Activated T-helper 1 cell treated with anti-CD3 and anti-CD28 coated beads, Interleukin-12 subunit alpha, Interleukin-12 subunit beta, Interleukin-2, Interleukin-4 antibody, amounts not matched to agents 30 ng/mL and 10 ng/mL and 1 ng/mL, durations not matched to agents 14 hours and 24 hours and 36 hours (primary cell): ENCODE results near the gene ESCO1. TPM values are rescaled to one million over a fixed set of nuclear protein-coding genes. Genes with fewer than 3 reads are reported as not detected.

Source experiments
- DNase-seq: peaks from one replicate; pipeline ENCODE4 v3.0.0; 2021; ENCODE audit warnings: low spot score
- H3K27ac Mint-ChIP-seq: one replicate; pipeline ENCODE4 v1.8.0; 2021; ENCODE audit warnings: mild to moderate bottlenecking, mixed read lengths
- H3K27me3 Mint-ChIP-seq: one replicate; pipeline ENCODE4 v1.8.0; 2022; ENCODE audit warnings: mild to moderate bottlenecking, moderate library complexity, mixed read lengths; ENCODE audit not compliant: insufficient read depth
- H3K36me3 Mint-ChIP-seq: one replicate; pipeline ENCODE4 v1.8.0; 2021; ENCODE audit warnings: low read depth, mixed read lengths
- H3K4me1 Mint-ChIP-seq: one replicate; pipeline ENCODE4 v1.8.0; 2021; ENCODE audit warnings: low read depth, mixed read lengths
- H3K4me3 Mint-ChIP-seq: one replicate; pipeline ENCODE4 v1.8.0; 2021; ENCODE audit warnings: mild to moderate bottlenecking, moderate library complexity, mixed read lengths
- H3K9me3 Mint-ChIP-seq: one replicate; pipeline ENCODE4 v1.8.0; 2021; ENCODE audit warnings: mixed read lengths
- intact Hi-C: fragments of 100-400 bp; cut with micrococcal nuclease; formaldehyde crosslinking; loops from one replicate; pipeline ENCODE4 v1.15.1; 2024
- total RNA-seq: library from RNA; stranded (reverse); gene quantifications from 2 replicates; pipeline ENCODE4 v1.2.3, GENCODE V29; 2022

ESCO1 gene
- total RNA-seq, 1 donor from 2014 or later: 21.5 TPM

DNA sequence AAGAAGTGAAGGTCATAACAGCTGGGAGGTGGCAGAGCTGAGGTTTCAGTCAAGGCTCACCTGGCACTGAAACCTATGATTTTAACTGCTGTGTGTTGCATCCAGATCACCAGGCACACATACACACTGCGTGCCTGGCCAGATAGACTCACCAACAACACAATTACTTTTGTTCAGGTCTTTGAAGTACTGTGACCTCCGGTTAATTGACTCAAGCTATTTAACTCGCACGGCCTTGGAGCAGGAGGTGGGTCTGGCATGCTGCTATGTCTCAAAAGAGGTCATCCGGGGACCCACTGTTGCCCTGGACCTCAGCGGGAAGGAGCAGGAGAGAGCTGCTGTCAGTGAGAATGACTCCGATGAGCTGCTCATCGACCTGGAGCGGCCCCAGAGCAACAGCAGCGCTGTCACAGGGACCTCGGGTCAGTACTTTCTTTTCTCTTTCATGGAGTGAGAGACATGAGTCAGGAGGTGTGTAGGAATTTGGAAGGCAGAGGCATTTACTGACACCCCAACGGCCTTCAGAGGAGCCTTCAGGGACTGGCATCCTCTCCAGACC, 104.1 kb downstream of the ESCO1 start:
- DNase-seq: no peak
- Mint-ChIP-seq H3K4me1 (no peaks in the 10 kb centered on the region), H3K36me3 (no peaks in the 10 kb centered on the region), H3K9me3 (no peaks in the 10 kb centered on the region), H3K4me3 (no peak overlapping the region), H3K27me3 (peaks cover 5% of the 10 kb centered on the region), H3K27ac (no peak overlapping the region)
- intact Hi-C loops: no loop called here

DNA sequence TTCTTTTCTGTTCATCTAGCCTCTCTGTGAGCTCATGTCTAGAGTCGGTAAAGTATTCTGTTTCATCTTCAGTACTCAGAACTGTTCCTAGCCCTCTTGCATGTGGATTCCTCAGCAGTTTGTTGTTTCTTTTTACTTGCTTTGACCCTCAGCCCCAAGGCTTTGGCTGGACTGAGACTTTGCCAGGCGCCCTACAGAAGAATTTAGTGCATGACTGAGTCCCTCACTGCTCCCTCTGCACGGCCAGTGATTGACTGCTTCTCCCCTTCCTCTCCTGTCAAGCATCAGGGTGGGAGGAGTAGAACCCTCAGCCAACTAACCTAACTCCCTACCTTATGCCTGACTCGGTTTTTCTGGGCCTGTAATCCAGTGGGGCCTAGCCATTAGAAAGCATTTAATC, 109.8 kb downstream of the ESCO1 start:
- Mint-ChIP-seq H3K4me1 (no peaks in the 10 kb centered on the region), H3K27ac (no peak overlapping the region), H3K4me3 (no peak overlapping the region), H3K36me3 (no peaks in the 10 kb centered on the region), H3K27me3 (peaks cover 5% of the 10 kb centered on the region), H3K9me3 (no peaks in the 10 kb centered on the region)
- DNase-seq: no peak
- intact Hi-C loops: no loop called here

DNA sequence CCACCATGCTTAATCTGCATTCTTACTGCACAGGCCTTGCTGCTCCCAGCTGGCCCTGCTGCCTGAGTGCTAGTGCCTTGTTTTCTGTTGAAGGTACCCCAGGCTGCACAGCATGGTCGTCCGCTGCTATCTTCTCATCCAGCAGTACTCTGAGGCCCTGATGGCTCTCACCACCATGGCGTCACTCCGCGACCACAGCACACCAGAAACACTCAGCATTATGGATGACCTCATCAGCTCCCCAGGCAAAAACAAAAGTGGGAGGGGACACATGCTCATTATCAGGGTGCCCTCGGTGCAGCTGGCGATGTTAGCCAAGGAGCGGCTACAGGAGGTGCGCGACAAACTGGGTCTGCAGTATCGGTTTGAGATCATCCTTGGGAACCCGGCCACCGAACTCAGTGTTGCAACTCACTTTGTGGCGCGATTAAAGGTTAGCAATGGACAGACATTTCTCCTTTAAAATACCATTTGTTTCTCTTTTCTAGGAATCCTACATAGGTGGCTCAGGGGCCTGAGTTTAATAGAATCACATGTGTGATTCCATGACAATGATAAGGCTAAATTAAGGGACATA, 110.5 kb downstream of the ESCO1 start:
- Mint-ChIP-seq H3K27me3 (peaks cover 5% of the 10 kb centered on the region), H3K9me3 (no peaks in the 10 kb centered on the region), H3K4me3 (no peak overlapping the region), H3K4me1 (no peaks in the 10 kb centered on the region), H3K36me3 (no peaks in the 10 kb centered on the region), H3K27ac (no peak overlapping the region)
- DNase-seq: no peak
- intact Hi-C loops: loop anchor here (1.0 to 5.0 kb wide), 3 partner anchors 110 to 466 kb away; partner anchors contain the start of gene ESCO1

DNA sequence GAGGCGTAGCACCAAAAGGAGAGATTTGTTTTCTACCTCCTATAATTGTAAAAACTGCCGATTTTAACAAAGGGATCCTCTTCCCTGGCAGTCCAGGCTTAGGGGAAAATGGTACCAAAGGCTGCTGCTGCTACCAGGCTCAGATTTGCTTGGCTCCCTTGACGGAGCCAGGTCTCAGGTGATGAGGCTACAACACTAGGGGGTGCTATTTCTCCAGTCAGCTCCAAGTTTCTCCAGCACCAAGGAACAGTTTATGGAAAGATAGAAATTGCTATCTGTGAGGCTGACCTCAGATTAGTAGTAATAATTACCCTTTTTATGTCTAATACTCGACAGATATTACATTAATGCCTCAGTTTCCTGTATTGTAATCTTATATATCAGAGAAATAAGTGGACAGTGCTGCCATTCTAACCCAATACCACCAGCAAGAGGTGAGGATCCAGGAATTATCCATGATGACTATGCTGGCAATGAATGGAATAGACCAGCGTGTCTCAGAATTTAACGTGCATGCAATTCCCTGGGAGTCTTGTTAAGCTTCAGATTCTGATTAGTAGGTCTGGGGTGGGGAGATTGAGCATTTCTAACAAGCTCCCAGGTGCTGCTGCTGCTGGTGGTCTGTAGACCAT, 111.3 kb downstream of the ESCO1 start:
- H3K9me3 Mint-ChIP-seq: no peaks in the 10 kb centered on the region
- H3K27ac Mint-ChIP-seq: no peak overlapping the region
- no peaks in the 10 kb centered on the region for H3K27me3 Mint-ChIP-seq
- H3K36me3 Mint-ChIP-seq: no peaks in the 10 kb centered on the region
- no peak for DNase-seq
- no peak overlapping the region for H3K4me3 Mint-ChIP-seq
- no peaks in the 10 kb centered on the region for H3K4me1 Mint-ChIP-seq
- intact Hi-C loops: loop anchor here (1.0 to 5.0 kb wide), 3 partner anchors 111 to 467 kb away; partner anchors contain the start of gene ESCO1

DNA sequence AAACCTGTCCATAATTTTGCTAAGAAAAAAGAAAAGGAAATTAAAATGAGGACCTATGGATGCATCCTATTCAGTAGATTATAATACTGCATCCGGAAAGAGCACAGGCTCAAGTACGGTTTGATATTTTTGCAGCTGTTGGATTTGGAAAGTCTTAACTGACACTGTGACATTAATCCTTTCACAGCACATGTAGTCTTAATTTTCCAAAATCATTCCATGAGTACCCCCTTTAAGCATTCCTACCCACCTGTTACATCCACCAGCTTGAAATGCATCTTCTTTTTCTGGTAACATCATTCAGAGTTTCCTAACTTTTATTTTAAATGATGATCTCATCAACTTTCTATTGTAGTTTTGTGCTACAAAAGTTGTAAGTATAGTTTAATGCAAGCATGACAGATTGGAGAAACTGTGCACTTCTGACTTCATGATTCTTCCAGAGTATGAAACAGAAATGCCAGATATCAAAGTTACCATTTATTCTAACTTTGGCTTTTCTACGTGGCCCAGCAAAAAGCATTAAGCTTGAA, 113.5 kb downstream of the ESCO1 start:
- Mint-ChIP-seq H3K4me1 (no peaks in the 10 kb centered on the region), H3K27me3 (no peaks in the 10 kb centered on the region), H3K4me3 (no peak overlapping the region), H3K9me3 (no peaks in the 10 kb centered on the region), H3K27ac (no peak overlapping the region), H3K36me3 (no peaks in the 10 kb centered on the region)
- intact Hi-C loops: loop anchor here (5.0 kb wide), 1 partner anchor 365 kb away; no protein-coding TSS in a partner anchor
- no peak for DNase-seq

DNA sequence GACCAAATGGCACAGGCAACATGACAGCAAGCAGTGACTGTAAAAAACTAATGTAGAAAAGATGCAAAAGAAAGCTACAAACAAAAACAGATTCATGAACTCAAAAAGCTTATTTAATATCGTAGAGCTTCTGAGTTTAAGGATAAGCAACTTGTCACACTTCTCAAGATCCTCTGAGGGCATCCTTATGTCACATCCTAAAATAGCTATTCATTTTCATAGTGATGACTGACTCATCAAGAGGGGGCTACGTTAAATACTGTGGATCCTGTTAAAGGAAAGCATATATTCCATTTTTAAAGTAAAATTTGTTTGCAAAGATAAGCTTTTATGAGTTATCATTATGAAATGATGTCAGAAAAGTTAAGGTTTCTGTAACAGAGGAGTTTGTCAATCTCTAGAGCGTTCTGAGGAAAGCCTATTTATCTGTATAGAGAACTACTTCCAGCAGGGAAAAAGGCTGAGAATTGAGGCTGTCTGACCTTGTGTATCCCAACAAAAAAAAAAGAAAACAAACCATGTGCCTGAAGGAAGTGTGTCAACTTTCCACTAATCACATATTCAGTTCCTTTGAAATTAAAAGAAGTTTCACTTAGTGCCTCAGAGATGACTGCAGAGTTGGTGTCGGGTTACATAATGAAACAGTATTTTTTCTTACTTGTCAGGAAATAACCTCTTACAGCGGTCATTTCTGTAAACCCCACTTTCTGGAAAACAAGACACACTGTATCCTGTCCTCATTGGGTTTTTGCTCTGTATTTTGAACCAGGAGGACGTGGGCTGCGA, 115.5 kb downstream of the ESCO1 start:
- H3K4me3 Mint-ChIP-seq: no peak overlapping the region
- no peaks in the 10 kb centered on the region for H3K4me1 Mint-ChIP-seq
- intact Hi-C loops: loop anchor here (5.0 kb wide), 1 partner anchor 367 kb away; no protein-coding TSS in a partner anchor
- H3K9me3 Mint-ChIP-seq: no peaks in the 10 kb centered on the region
- no peaks in the 10 kb centered on the region for H3K36me3 Mint-ChIP-seq
- no peak for DNase-seq
- H3K27ac Mint-ChIP-seq: no peak overlapping the region
- peaks cover 5% of the 10 kb centered on the region for H3K27me3 Mint-ChIP-seq

DNA sequence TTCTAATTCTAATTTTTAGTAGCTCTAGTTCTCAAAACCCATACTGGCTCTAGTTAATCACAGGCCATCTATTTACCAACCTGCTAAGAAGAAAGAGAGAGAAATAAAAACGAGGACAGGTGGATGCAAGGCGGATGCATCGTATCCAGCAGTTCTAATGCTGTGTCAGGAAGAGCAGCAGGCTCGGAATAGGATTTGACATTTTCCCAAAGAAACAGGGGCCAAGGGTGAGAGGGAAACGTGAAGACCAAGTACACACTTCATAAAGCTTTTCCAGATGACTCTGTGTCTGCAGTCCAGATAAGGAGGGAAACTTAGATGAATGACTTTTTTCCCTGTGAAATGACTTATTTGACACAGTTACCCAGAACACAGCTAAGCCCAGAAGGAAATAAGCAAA, 117.5 kb downstream of the ESCO1 start:
- DNase-seq: no peak
- H3K27ac Mint-ChIP-seq: no peak overlapping the region
- H3K36me3 Mint-ChIP-seq: no peaks in the 10 kb centered on the region
- no peak overlapping the region for H3K4me3 Mint-ChIP-seq
- no peaks in the 10 kb centered on the region for H3K9me3 Mint-ChIP-seq
- H3K27me3 Mint-ChIP-seq: peaks cover 7% of the 10 kb centered on the region
- intact Hi-C loops: no loop called here
- H3K4me1 Mint-ChIP-seq: no peaks in the 10 kb centered on the region

DNA sequence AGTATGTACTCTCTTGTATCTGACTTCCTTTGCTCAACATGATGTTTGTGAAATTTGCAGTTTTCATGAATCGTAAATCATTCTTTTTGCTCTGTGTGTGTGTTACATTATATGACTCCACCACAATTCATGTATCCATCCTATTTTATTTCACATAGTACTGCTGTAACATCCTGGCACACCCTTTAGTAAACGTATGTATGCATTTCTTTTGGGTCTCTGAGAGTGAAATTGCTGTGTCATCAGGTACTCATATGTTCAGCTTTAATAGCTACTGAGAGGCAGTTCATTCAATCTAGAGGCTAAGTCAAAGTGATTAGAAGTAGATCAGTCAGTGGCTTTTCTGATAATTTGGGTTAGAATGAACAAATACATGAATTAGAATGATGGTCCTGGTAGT, 118.8 kb downstream of the ESCO1 start:
- Mint-ChIP-seq H3K4me1 (no peaks in the 10 kb centered on the region), H3K36me3 (no peaks in the 10 kb centered on the region), H3K27me3 (peaks cover 7% of the 10 kb centered on the region), H3K4me3 (no peak overlapping the region), H3K9me3 (no peaks in the 10 kb centered on the region), H3K27ac (no peak overlapping the region)
- intact Hi-C loops: no loop called here
- no peak for DNase-seq

DNA sequence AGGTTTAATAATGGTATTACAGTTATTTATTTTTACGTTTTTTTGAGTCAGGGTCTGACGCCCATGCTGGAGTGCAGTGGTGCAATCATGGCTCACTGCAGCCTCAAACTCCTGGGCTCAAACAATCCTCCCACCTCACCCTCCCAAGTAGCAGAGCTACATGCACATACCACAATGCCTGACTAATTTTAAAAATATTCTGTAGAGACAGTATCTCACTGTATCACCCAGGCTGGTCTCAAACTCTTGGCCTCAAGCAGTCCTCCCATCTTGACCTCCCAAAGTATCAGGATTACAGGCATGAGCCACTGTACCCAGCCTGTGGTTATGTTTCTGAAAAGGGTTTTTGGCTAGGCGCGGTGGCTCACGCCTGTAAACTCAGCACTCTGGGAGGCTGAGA, 120.8 kb downstream of the ESCO1 start:
- no peaks in the 10 kb centered on the region for H3K4me1 Mint-ChIP-seq
- H3K4me3 Mint-ChIP-seq: no peak overlapping the region
- H3K27me3 Mint-ChIP-seq: peaks cover 11% of the 10 kb centered on the region
- DNase-seq: no peak
- H3K27ac Mint-ChIP-seq: no peak overlapping the region
- intact Hi-C loops: no loop called here
- no peaks in the 10 kb centered on the region for H3K36me3 Mint-ChIP-seq
- no peaks in the 10 kb centered on the region for H3K9me3 Mint-ChIP-seq

Other genes starting within 250 kb of the ESCO1 start
- gene SNRPD1, start 11.6 kb upstream of the ESCO1 start, total RNA-seq: 170 and 173 TPM in 2 replicates
- gene ABHD3, start 104.1 kb upstream of the ESCO1 start, total RNA-seq: 29.2 and 36.0 TPM in 2 replicates
- 29.8 and 31.7 TPM in 2 replicates for gene MIB1, start 140.1 kb upstream of the ESCO1 start, total RNA-seq